HEK293 (cell line): ENCODE measurements around the gene THTPA.

Experiments
- CTCF ChIA-PET: fragments of 350-600 bp; formaldehyde crosslinking; extraction: SDS; loops from one replicate; lab custom pipeline; 2021; ENCODE audit warnings: antibody characterized with exemption; lab: Yijun Ruan, JAX
- POLR2A ChIA-PET: fragments of 300-600 bp; formaldehyde crosslinking; extraction: SDS; loops from one replicate; lab custom pipeline; 2020; ENCODE audit warnings: antibody characterized with exemption, inconsistent platforms; lab: Yijun Ruan, JAX
- H3K27ac ChIP-seq: fragments of 200-500 bp; sonication (Bioruptor generic); 2 replicates; pipeline ENCODE4 v1.5.1; 2014; ENCODE audit warnings: low read depth, low read length, control low read depth, inconsistent platforms; ENCODE audit errors: extremely low read depth
- H3K36me3 ChIP-seq, 2 experiments: fragments of 200-500 bp in 1 of 2; sonication (Bioruptor generic) in 1 of 2; 1 replicate in 1 of 2; 2 replicates in 1 of 2; pipeline ENCODE4 v1.5.1; 2014 to 2017; ENCODE audit warnings: inconsistent platforms in 2 of 2, low read length in 2 of 2; ENCODE audit not compliant: control insufficient read depth in 2 of 2, insufficient read depth in 1 of 2
- H3K4me1 ChIP-seq: fragments of 200-500 bp; sonication (Bioruptor generic); 2 replicates; pipeline ENCODE4 v1.5.1; 2014; ENCODE audit warnings: mild to moderate bottlenecking, low read length, inconsistent platforms; ENCODE audit not compliant: control insufficient read depth, insufficient read depth
- H3K4me3 ChIP-seq: 2 replicates; pipeline ENCODE4 v1.5.1; 2011; ENCODE audit warnings: low read depth, mild to moderate bottlenecking, control low read depth, low read length, moderate library complexity
- H3K9me3 ChIP-seq: fragments of 200-500 bp; sonication (Bioruptor generic); 2 replicates; pipeline ENCODE4 v1.5.1; 2014; ENCODE audit warnings: low read depth, low read length, inconsistent platforms; ENCODE audit not compliant: control insufficient read depth, insufficient read depth
- EGR2 ChIP-seq: fragments of 450-650 bp; formaldehyde crosslinking; IDR thresholded peaks from 2 replicates; pipeline ENCODE4 v1.5.1; 2016; ENCODE audit warnings: low read depth, missing biosample characterization, missing genetic modification characterization
- KLF9 ChIP-seq: fragments of 450-650 bp; formaldehyde crosslinking; IDR thresholded peaks from 2 replicates; pipeline ENCODE4 v1.5.1; 2016; ENCODE audit warnings: missing biosample characterization, missing genetic modification characterization, low read depth
- OVOL3 ChIP-seq: fragments of 450-650 bp; formaldehyde crosslinking; IDR thresholded peaks from 2 replicates; pipeline ENCODE4 v1.5.1; 2016; ENCODE audit warnings: missing biosample characterization, missing genetic modification characterization
- SP3 ChIP-seq: fragments of 450-650 bp; formaldehyde crosslinking; IDR thresholded peaks from 2 replicates; pipeline ENCODE4 v1.5.1; 2016; ENCODE audit warnings: missing biosample characterization, missing genetic modification characterization
- ZBTB10 ChIP-seq: fragments of 450-650 bp; formaldehyde crosslinking; IDR thresholded peaks from 2 replicates; pipeline ENCODE4 v1.5.1; 2016; ENCODE audit warnings: missing biosample characterization, missing genetic modification characterization
- ZBTB7A ChIP-seq: fragments of 450-650 bp; formaldehyde crosslinking; IDR thresholded peaks from 2 replicates; pipeline ENCODE4 v1.5.1; 2016; ENCODE audit warnings: low read depth, missing biosample characterization, missing genetic modification characterization
- ZEB2 ChIP-seq: fragments of 450-650 bp; formaldehyde crosslinking; IDR thresholded peaks from 2 replicates; pipeline ENCODE4 v1.5.1; 2016; ENCODE audit warnings: missing biosample characterization, missing genetic modification characterization
- ZNF133 ChIP-seq: fragments of 450-650 bp; formaldehyde crosslinking; IDR thresholded peaks from 2 replicates; pipeline ENCODE4 v1.5.1; 2016; ENCODE audit warnings: missing biosample characterization, missing genetic modification characterization
- ZNF23 ChIP-seq: fragments of 450-650 bp; formaldehyde crosslinking; IDR thresholded peaks from 2 replicates; pipeline ENCODE4 v1.5.1; 2016; ENCODE audit warnings: missing biosample characterization, missing genetic modification characterization, borderline replicate concordance
- ZNF302 ChIP-seq: fragments of 450-650 bp; formaldehyde crosslinking; IDR thresholded peaks from 2 replicates; pipeline ENCODE4 v1.5.1; 2016; ENCODE audit warnings: missing biosample characterization, missing genetic modification characterization, low read depth
- ZNF394 ChIP-seq: fragments of 450-650 bp; formaldehyde crosslinking; IDR thresholded peaks from 2 replicates; pipeline ENCODE4 v1.5.1; 2016; ENCODE audit warnings: missing biosample characterization, missing genetic modification characterization, mild to moderate bottlenecking, moderate library complexity, borderline replicate concordance
- ZNF416 ChIP-seq: fragments of 450-650 bp; formaldehyde crosslinking; IDR thresholded peaks from 2 replicates; pipeline ENCODE4 v1.5.1; 2016; ENCODE audit warnings: missing biosample characterization, missing genetic modification characterization
- ZNF544 ChIP-seq: fragments of 450-650 bp; formaldehyde crosslinking; IDR thresholded peaks from 2 replicates; pipeline ENCODE4 v1.5.0; 2017; ENCODE audit warnings: missing biosample characterization, missing genetic modification characterization
- ZNF571 ChIP-seq: fragments of 450-650 bp; formaldehyde crosslinking; IDR thresholded peaks from 2 replicates; pipeline ENCODE4 v1.5.0; 2017; ENCODE audit warnings: missing biosample characterization, missing genetic modification characterization
- ZNF624 ChIP-seq: fragments of 450-650 bp; formaldehyde crosslinking; IDR thresholded peaks from 2 replicates; pipeline ENCODE4 v1.5.1; 2017; ENCODE audit warnings: missing biosample characterization, missing genetic modification characterization
- ZNF658 ChIP-seq: fragments of 450-650 bp; formaldehyde crosslinking; IDR thresholded peaks from 2 replicates; pipeline ENCODE4; 2016; ENCODE audit warnings: missing biosample characterization, missing genetic modification characterization
- ZNF664 ChIP-seq: fragments of 450-650 bp; formaldehyde crosslinking; IDR thresholded peaks from 2 replicates; pipeline ENCODE4 v1.5.1; 2016; ENCODE audit warnings: missing biosample characterization, missing genetic modification characterization
- ZNF76 ChIP-seq: fragments of 450-650 bp; formaldehyde crosslinking; IDR thresholded peaks from 2 replicates; pipeline ENCODE4; 2016; ENCODE audit warnings: low read depth, missing biosample characterization, missing genetic modification characterization, borderline replicate concordance
- ZNF791 ChIP-seq: fragments of 450-650 bp; formaldehyde crosslinking; IDR thresholded peaks from 2 replicates; pipeline ENCODE4 v1.5.1; 2016; ENCODE audit warnings: missing biosample characterization, missing genetic modification characterization
- TF ChIP-seq, protein P1 (sequence below): fragments of 450-650 bp; formaldehyde crosslinking; IDR thresholded peaks from 2 replicates; pipeline ENCODE4 v1.5.1; 2016; ENCODE audit warnings: missing biosample characterization, missing genetic modification characterization
- TF ChIP-seq, protein P2 (sequence below): fragments of 450-650 bp; IDR thresholded peaks from 2 replicates; pipeline ENCODE4 v1.5.1; 2018; ENCODE audit warnings: missing biosample characterization, mild to moderate bottlenecking, missing genetic modification characterization
- TF ChIP-seq, protein P3 (sequence below): fragments of 450-650 bp; formaldehyde crosslinking; IDR thresholded peaks from 2 replicates; pipeline ENCODE4 v1.5.1; 2016; ENCODE audit warnings: missing biosample characterization, missing genetic modification characterization, borderline replicate concordance
- TF ChIP-seq, protein P4 (sequence below): fragments of 450-650 bp; formaldehyde crosslinking; IDR thresholded peaks from 2 replicates; pipeline ENCODE4 v1.5.1; 2016; ENCODE audit warnings: missing biosample characterization, missing genetic modification characterization

The THTPA gene

GRCh38 chr14:23540141-23540469 is 16.0 kb upstream of the THTPA start:
- Histone ChIP-seq H3K4me3 (no peak overlapping the region), H3K27ac (no peak overlapping the region), H3K9me3 (no peaks in the 10 kb centered on the region), H3K36me3 (peaks cover 0 to 6% of the 10 kb centered on the region in 2 experiments; a peak in 2 of 3 replicates), H3K4me1 (peaks cover 13% of the 10 kb centered on the region)
- TF ChIP-seq ZBTB7A (tag by site-specific recombination), result no peak
- TF ChIP-seq KLF9 (tag by site-specific recombination), result no peak
- no peak for TF ChIP-seq ZNF544 (tag by site-specific recombination)
- no peak for TF ChIP-seq ZNF394 (tag by site-specific recombination)
- TF ChIP-seq ZNF791 (tag by site-specific recombination), result no peak
- no peak for TF ChIP-seq ZNF571 (tag by site-specific recombination)
- no peak for TF ChIP-seq ZNF76 (tag by site-specific recombination)
- TF ChIP-seq ZBTB10 (tag by site-specific recombination), result no peak
- TF ChIP-seq ZNF416, result no peak
- TF ChIP-seq SP3 (tag by site-specific recombination), result no peak
- TF ChIP-seq OVOL3 (tag by site-specific recombination), result no peak
- TF ChIP-seq EGR2 (tag by site-specific recombination), result no peak
- TF ChIP-seq, protein P1, sequence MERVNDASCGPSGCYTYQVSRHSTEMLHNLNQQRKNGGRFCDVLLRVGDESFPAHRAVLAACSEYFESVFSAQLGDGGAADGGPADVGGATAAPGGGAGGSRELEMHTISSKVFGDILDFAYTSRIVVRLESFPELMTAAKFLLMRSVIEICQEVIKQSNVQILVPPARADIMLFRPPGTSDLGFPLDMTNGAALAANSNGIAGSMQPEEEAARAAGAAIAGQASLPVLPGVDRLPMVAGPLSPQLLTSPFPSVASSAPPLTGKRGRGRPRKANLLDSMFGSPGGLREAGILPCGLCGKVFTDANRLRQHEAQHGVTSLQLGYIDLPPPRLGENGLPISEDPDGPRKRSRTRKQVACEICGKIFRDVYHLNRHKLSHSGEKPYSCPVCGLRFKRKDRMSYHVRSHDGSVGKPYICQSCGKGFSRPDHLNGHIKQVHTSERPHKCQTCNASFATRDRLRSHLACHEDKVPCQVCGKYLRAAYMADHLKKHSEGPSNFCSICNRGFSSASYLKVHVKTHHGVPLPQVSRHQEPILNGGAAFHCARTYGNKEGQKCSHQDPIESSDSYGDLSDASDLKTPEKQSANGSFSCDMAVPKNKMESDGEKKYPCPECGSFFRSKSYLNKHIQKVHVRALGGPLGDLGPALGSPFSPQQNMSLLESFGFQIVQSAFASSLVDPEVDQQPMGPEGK, result no peak
- TF ChIP-seq, protein P2, sequence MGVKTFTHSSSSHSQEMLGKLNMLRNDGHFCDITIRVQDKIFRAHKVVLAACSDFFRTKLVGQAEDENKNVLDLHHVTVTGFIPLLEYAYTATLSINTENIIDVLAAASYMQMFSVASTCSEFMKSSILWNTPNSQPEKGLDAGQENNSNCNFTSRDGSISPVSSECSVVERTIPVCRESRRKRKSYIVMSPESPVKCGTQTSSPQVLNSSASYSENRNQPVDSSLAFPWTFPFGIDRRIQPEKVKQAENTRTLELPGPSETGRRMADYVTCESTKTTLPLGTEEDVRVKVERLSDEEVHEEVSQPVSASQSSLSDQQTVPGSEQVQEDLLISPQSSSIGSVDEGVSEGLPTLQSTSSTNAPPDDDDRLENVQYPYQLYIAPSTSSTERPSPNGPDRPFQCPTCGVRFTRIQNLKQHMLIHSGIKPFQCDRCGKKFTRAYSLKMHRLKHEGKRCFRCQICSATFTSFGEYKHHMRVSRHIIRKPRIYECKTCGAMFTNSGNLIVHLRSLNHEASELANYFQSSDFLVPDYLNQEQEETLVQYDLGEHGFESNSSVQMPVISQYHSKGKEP (tag by site-specific recombination), result no peak
- TF ChIP-seq ZNF664 (tag by site-specific recombination), result no peak
- ChIA-PET POLR2A (no interaction called here), CTCF (interaction anchor here (0.6 to 3.2 kb wide), 10 partner anchors 10 to 234 kb away, joined by 3 to 21 read pairs (median 6); no protein-coding TSS in a partner anchor)

DNA sequence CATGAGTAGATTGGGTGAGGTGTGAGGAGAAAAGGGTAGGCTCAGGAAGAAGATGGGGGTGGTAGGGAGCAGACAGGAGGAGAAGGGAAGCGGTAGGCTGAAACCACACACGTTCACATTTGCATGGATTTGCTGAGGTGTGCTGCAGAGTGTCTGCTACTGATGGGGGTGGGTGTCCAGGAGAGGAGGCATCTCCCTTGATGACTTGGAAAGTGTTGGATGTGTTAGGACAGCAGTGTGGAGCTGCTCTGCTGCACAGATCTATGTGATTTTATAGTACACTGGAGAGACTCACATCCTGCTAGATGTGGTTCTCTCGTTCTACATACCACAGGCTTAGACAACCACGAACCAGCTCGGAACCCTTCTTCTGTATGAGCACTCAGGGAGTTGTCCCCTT is 13.8 kb upstream of the THTPA start:
- H3K9me3 ChIP-seq, result no peaks in the 10 kb centered on the region
- H3K36me3 ChIP-seq, result peaks cover 0 to 6% of the 10 kb centered on the region in 2 experiments; a peak in 2 of 3 replicates
- no peak overlapping the region for H3K27ac ChIP-seq
- ChIA-PET POLR2A (interaction anchor here (1.0 kb wide), 1 partner anchor 13 kb away, joined by 4 read pairs; no protein-coding TSS in a partner anchor), CTCF (interaction anchor here (1.1 to 2.0 kb wide), 3 partner anchors 17 to 64 kb away, joined by 3 to 11 read pairs (median 5); no protein-coding TSS in a partner anchor)
- peaks cover 15% of the 10 kb centered on the region for H3K4me1 ChIP-seq
- no peak overlapping the region for H3K4me3 ChIP-seq
- no peak for TF ChIP-seq ZNF624
- TF ChIP-seq, protein P3, sequence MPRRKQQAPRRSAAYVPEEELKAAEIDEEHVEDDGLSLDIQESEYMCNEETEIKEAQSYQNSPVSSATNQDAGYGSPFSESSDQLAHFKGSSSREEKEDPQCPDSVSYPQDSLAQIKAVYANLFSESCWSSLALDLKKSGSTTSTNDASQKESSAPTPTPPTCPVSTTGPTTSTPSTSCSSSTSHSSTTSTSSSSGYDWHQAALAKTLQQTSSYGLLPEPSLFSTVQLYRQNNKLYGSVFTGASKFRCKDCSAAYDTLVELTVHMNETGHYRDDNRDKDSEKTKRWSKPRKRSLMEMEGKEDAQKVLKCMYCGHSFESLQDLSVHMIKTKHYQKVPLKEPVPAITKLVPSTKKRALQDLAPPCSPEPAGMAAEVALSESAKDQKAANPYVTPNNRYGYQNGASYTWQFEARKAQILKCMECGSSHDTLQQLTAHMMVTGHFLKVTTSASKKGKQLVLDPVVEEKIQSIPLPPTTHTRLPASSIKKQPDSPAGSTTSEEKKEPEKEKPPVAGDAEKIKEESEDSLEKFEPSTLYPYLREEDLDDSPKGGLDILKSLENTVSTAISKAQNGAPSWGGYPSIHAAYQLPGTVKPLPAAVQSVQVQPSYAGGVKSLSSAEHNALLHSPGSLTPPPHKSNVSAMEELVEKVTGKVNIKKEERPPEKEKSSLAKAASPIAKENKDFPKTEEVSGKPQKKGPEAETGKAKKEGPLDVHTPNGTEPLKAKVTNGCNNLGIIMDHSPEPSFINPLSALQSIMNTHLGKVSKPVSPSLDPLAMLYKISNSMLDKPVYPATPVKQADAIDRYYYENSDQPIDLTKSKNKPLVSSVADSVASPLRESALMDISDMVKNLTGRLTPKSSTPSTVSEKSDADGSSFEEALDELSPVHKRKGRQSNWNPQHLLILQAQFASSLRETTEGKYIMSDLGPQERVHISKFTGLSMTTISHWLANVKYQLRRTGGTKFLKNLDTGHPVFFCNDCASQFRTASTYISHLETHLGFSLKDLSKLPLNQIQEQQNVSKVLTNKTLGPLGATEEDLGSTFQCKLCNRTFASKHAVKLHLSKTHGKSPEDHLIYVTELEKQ (tag by site-specific recombination), result no peak
- no peak for TF ChIP-seq ZEB2 (tag by site-specific recombination)
- no peak for TF ChIP-seq ZNF133 (tag by site-specific recombination)
- TF ChIP-seq ZNF302 (tag by site-specific recombination), result no peak
- TF ChIP-seq ZNF23 (tag by site-specific recombination), result no peak
- TF ChIP-seq ZNF658 (tag by site-specific recombination), result no peak
- TF ChIP-seq, protein P4, sequence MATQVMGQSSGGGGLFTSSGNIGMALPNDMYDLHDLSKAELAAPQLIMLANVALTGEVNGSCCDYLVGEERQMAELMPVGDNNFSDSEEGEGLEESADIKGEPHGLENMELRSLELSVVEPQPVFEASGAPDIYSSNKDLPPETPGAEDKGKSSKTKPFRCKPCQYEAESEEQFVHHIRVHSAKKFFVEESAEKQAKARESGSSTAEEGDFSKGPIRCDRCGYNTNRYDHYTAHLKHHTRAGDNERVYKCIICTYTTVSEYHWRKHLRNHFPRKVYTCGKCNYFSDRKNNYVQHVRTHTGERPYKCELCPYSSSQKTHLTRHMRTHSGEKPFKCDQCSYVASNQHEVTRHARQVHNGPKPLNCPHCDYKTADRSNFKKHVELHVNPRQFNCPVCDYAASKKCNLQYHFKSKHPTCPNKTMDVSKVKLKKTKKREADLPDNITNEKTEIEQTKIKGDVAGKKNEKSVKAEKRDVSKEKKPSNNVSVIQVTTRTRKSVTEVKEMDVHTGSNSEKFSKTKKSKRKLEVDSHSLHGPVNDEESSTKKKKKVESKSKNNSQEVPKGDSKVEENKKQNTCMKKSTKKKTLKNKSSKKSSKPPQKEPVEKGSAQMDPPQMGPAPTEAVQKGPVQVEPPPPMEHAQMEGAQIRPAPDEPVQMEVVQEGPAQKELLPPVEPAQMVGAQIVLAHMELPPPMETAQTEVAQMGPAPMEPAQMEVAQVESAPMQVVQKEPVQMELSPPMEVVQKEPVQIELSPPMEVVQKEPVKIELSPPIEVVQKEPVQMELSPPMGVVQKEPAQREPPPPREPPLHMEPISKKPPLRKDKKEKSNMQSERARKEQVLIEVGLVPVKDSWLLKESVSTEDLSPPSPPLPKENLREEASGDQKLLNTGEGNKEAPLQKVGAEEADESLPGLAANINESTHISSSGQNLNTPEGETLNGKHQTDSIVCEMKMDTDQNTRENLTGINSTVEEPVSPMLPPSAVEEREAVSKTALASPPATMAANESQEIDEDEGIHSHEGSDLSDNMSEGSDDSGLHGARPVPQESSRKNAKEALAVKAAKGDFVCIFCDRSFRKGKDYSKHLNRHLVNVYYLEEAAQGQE (tag by site-specific recombination), result no peak
